ENCODE measurements around the gene CRACR2B.

The CRACR2B gene

GRCh38 chr11:810040-810567 lies 17.6 kb upstream of the CRACR2B start:
- DNase-seq (ENCODE audit: low read depth in 2 of 2), result no peak

- DNase-seq (ENCODE audit: low read depth in 2 of 2), result no peak
Observed at GRCh38 chr11:811446-812245, 16.1 kb upstream of the CRACR2B start.

GRCh38 chr11:812390-812789 lies 15.3 kb upstream of the CRACR2B start:
- DNase-seq (ENCODE audit: low read depth in 2 of 2), result no peak

- no peak for DNase-seq (ENCODE audit: low read depth in 2 of 2)
Observed at GRCh38 chr11:813072-813455, 14.7 kb upstream of the CRACR2B start.

- DNase-seq (ENCODE audit: low read depth in 2 of 2), result no peak
Observed at GRCh38 chr11:813456-814096, 14.1 kb upstream of the CRACR2B start.

GRCh38 chr11:815675-816432 lies 11.9 kb upstream of the CRACR2B start:
- DNase-seq (ENCODE audit: low read depth in 2 of 2), result no peak

- no peak for DNase-seq (ENCODE audit: low read depth in 2 of 2)
Observed at GRCh38 chr11:816433-816779, 11.3 kb upstream of the CRACR2B start.

GRCh38 chr11:818396-819128 lies 9.2 kb upstream of the CRACR2B start, which contains the start of gene PNPLA2:
TSS of gene PNPLA2 (plus strand) at chr11:818914. CDS start at chr11:819719, 805 bp downstream.
- DNase-seq (ENCODE audit: low read depth in 2 of 2), result no peak

- peak; percentile 81 to 84 for DNase-seq (ENCODE audit: low read depth in 2 of 2)
Observed at GRCh38 chr11:819129-819931, 8.4 kb upstream of the CRACR2B start.

- peak; percentile 85 to 88 for DNase-seq (ENCODE audit: low read depth in 2 of 2)
Observed at GRCh38 chr11:819943-820649, 7.6 kb upstream of the CRACR2B start.

GRCh38 chr11:820655-821511 lies 6.8 kb upstream of the CRACR2B start:
- DNase-seq (ENCODE audit: low read depth in 2 of 2), result no peak

GRCh38 chr11:821512-822371 lies 6.0 kb upstream of the CRACR2B start:
- no peak for DNase-seq (ENCODE audit: low read depth in 2 of 2)

GRCh38 chr11:823441-824291 lies 4.1 kb upstream of the CRACR2B start:
- DNase-seq (ENCODE audit: low read depth in 2 of 2), result no peak

GRCh38 chr11:824292-824880 lies 3.3 kb upstream of the CRACR2B start:
- no peak for DNase-seq (ENCODE audit: low read depth in 2 of 2)

GRCh38 chr11:824942-825341 lies 2.8 kb upstream of the CRACR2B start:
- DNase-seq (ENCODE audit: low read depth in 2 of 2), result no peak

GRCh38 chr11:825366-826226 lies 2.1 kb upstream of the CRACR2B start:
- DNase-seq (ENCODE audit: low read depth in 2 of 2), result no peak

All from activated CD8-positive, alpha-beta memory T cell treated with anti-CD3 and anti-CD28 coated beads for 4 hours (primary cell).